ENCODE results near the gene KRT14. TPM values are rescaled to one million over a fixed set of nuclear protein-coding genes. Genes with fewer than 3 reads are reported as not detected.
"Not testable (repeated sequence)": the region's sequence is repeated elsewhere in the genome, so short reads cannot be mapped to it uniquely, and the experiment has no call there.

Gene KRT14
- total RNA-seq (2014; rRNA removed; shearing (Covaris generic)): not detected in 2 replicates
- 0.11 and 0.27 TPM in 2 replicates for polyA plus RNA-seq (2015; cell fraction: cytosol; rRNA removed)
- not detected in 2 replicates for polyA plus RNA-seq (2015; cell fraction: nucleus; rRNA removed)

DNA sequence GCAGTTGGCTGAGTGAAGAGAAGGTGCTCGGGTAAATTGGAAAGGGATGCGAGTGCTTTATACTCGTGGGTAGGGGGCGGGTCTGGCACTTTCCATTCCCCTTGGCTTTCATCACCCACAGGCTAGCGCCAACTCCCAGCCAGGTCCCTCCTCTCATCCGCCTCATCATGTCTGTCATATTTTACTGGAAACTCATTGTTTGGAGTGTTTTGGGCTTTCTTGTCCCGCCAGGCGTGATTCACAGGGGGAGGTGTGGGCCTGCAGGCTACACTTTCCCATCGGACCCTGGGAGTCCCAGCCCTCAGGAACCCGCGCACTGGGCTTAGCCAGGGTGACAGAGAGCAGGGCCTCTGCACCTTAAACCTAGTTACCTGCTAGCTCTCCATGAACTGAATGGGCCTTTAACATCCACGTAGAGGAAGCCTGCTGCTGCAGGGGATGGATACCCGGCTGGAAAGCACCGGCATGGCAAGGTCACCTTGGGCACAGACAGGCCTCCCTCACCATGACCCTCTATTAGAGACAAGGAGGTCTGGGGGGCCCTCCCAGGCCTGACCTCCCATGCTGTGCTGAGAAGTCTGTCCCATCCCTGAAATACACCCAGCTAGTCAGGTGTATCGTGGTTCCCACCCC, at the start of gene KRT14:
Gene KRT14 (minus strand): TSS at position 33 of the 633 bp plus-strand sequence. CDS start 61 bp downstream, outside the sequence.
- in situ Hi-C loops (cut with HindIII; ENCODE audit: low pct_unique_long_range_greater_than_20kb, low sequenced_read_pairs): no loop called here
- DNase-seq (ENCODE audit: low read depth, low spot score): no peak

GRCh38 chr17:41635121-41636097, 48.7 kb upstream of the KRT14 start:
- in situ Hi-C loops (cut with HindIII; ENCODE audit: low pct_unique_long_range_greater_than_20kb, low sequenced_read_pairs): no loop called here
- DNase-seq (ENCODE audit: low read depth, low spot score): no peak

DNA sequence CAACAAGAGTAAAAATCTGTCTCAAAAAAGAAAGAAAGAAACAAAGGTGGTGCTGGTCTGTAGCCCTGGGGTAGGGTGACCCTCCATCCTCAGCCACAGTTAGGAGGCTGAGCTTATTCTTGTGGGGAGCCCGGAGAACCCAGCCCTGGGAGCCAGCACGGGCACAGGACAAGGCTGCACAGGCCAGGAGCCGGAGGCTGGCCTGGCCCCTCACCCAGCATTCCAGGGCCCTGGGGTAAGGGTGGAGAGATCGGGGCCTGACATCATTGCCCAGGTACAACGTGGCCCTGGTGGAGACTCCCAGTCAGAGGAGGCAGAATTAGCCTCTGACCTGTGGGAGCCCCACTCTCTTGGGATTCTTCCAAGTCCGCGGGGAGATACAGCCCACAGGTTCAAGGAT, 47.9 kb upstream of the KRT14 start:
- DNase-seq (ENCODE audit: low read depth, low spot score): no peak
- in situ Hi-C loops (cut with HindIII; ENCODE audit: low pct_unique_long_range_greater_than_20kb, low sequenced_read_pairs): no loop called here

GRCh38 chr17:41633556-41634199, 47.0 kb upstream of the KRT14 start:
- in situ Hi-C loops (cut with HindIII; ENCODE audit: low pct_unique_long_range_greater_than_20kb, low sequenced_read_pairs): no loop called here
- DNase-seq (ENCODE audit: low read depth, low spot score): no peak

GRCh38 chr17:41632482-41633105, 45.9 kb upstream of the KRT14 start:
- no peak for DNase-seq (ENCODE audit: low read depth, low spot score)
- in situ Hi-C loops (cut with HindIII; ENCODE audit: low pct_unique_long_range_greater_than_20kb, low sequenced_read_pairs): no loop called here

DNA sequence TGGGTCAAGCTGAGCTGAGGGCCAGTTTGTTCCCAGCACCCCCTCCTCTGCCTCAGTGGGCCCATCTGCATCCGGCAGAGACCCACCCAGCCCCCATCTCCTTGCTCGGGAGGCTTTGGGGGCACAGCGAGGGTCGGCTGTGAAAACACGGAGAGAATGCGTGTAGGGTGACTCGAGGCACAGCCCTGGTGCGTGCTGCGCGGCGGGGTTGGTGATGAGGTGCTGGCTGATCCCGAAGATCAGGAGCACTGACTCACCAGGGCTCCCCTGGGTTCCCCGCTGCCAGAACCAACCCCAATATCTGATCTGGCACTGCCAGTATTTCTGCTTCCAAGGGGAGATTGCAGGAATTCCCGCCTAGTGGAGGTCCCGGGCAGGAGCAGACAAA, 45.2 kb upstream of the KRT14 start:
- no peak for DNase-seq (ENCODE audit: low read depth, low spot score)
- in situ Hi-C loops (cut with HindIII; ENCODE audit: low pct_unique_long_range_greater_than_20kb, low sequenced_read_pairs): no loop called here

DNA sequence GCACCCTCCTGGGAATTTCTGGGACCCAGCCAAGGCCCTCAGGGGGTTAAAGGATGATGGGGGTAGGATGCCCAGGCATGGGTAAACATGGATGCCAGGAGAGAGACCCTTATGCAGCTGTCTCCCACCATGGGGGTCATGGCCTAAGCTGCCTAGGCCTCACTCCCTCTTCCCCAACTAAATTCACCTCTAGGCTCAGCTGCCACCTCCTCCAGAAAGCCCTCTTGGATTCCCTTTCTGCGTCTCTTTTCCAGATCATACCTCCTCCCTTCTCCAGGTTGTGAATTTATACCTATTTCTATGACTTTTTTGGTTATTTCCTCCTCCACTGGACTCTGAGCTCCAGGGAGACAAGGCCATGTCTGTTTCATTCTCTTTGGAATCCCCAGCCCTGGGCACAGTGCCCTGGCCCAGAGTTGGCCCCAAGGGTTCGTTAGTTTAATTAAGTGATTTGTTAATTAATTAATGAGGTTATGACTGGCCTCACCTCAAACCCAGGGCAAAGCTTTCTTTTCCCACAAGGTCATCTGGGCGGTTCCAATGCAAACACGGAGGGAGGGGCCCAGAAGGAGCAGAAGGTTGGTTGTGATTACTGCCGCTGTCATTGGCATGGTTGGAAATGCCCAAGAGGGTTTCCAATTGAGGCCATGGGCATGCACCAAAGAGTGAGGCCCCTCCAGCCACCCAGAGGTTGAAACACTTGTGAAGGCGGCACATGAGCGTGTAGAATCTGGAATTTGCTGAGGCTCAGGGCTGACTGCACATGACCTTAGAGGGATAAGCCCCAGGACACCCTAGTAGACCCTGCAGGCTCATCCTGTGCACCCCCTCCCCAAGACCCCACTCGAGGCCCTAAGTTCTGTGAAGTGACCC, 44.6 kb upstream of the KRT14 start:
- in situ Hi-C loops (cut with HindIII; ENCODE audit: low pct_unique_long_range_greater_than_20kb, low sequenced_read_pairs): no loop called here
- DNase-seq (ENCODE audit: low read depth, low spot score): no peak

- DNase-seq (ENCODE audit: low read depth, low spot score): no peak
- in situ Hi-C loops (cut with HindIII; ENCODE audit: low pct_unique_long_range_greater_than_20kb, low sequenced_read_pairs): no loop called here
These were observed 43.4 kb upstream of the KRT14 start for GRCh38 chr17:41629826-41630670.

- DNase-seq (ENCODE audit: low read depth, low spot score): no peak
- in situ Hi-C loops (cut with HindIII; ENCODE audit: low pct_unique_long_range_greater_than_20kb, low sequenced_read_pairs): no loop called here
These were observed 42.6 kb upstream of the KRT14 start for GRCh38 chr17:41629316-41629715.

DNA sequence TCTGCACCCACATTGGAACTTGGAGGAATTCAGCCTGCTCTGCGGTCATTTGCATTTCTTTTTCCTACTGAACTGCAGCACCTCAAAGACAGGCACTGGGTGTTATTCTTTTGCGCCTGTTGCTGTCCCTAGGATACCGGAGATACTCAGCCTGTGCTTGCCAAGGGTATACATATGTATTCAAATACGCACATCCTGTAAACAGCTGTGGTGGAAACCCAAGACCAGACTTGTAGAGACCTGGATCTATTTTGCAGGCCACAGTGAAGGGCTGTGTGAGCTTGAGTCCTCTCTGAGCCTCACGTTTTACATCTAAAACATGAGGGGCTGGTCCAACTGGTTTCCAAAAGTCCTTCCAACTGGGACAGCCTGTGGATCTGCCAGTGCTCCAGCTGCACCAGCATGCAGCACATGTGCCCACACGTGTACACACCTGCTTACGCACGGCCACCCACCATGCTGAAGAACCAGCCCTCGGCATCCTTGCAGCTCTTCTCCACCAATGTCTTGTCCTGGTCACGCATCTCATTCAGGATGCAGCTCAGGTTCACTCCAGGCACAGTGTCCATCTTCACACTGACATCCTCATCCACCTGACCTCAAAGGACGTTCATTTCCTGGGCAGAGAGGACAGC, 42.0 kb upstream of the KRT14 start:
- in situ Hi-C loops (cut with HindIII; ENCODE audit: low pct_unique_long_range_greater_than_20kb, low sequenced_read_pairs); DNase-seq (ENCODE audit: low read depth, low spot score): not testable (repeated sequence)

DNA sequence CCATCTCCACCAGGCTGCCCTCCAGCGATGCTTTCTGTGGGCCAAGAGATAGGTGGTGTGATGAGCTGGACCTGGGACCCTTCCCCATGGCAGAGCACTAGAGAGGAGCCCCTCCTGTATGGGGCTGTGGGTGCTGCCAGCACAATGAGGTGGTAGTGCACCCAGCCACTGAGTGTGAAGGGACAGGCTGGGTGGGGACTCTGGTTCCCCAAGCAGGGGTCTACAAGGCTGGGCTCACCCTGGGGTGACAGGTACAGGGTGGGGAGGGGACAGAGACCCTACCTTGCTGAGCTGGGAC, 41.3 kb upstream of the KRT14 start:
- in situ Hi-C loops (cut with HindIII; ENCODE audit: low pct_unique_long_range_greater_than_20kb, low sequenced_read_pairs); DNase-seq (ENCODE audit: low read depth, low spot score): not testable (repeated sequence)

- DNase-seq (ENCODE audit: low read depth, low spot score): no peak
- in situ Hi-C loops (cut with HindIII; ENCODE audit: low pct_unique_long_range_greater_than_20kb, low sequenced_read_pairs): no loop called here
These were observed 40.8 kb upstream of the KRT14 start for GRCh38 chr17:41627316-41628072.

DNA sequence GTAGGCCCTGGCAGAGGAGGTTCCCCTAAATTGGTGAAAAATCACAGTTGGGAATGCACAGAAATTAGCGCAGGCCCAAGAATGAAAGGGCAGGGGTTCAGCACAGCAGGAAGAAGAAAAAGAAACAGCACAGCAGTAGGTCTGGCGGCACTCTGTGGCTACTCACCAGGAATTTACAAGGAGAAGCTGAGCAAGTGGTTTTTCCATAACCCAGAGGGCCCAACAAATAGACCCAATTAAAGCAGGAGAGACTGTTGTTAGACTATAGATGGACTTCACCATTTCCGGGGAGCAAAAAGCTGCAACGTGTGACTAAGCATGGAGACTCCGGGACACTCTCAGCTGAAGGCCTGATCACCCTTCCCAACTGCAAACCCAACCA, 40.2 kb upstream of the KRT14 start:
- DNase-seq (ENCODE audit: low read depth, low spot score); in situ Hi-C loops (cut with HindIII; ENCODE audit: low pct_unique_long_range_greater_than_20kb, low sequenced_read_pairs): not testable (repeated sequence)

DNA sequence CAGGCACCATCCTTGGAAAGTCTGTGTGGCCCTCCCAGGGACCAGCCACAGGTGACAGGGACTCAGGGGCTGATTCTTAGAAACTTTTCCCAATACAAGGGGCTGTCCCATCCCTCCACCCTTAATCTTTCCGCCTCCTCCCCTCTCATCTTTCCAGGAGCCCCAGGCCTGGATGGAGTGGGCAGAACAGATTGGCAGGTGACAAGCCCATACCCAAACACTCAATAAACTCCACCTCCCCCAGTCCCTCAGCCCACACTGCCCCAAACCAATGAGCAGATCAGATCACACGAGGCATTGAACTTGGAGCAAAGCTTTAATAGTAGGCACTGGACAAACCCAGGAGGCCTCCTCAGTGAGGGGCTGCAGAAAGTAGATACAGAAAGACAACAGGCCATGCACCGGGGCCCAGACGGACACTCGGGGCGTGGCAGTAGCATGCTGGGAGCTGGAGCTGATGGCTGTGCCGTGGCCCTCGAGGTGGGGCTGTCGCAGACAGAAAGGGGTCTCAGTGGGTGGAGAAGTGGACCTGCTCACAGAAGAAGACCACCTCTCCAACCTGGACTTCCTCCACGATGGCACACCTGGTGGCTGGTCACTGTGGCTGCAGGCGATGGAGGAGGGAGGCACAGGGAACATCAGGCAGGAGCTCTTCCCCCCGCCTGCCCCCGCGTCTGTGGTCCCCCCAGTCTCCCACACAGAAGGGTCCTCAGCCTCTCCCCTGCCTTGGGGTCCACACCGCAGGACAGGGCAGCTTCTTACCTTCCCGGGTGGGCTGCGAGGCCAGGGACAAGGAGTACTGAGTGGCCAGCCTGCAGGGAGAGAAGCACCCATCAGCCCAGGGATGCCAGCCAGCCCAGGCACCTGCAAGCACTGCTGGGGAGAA, 39.6 kb upstream of the KRT14 start:
- DNase-seq (ENCODE audit: low read depth, low spot score); in situ Hi-C loops (cut with HindIII; ENCODE audit: low pct_unique_long_range_greater_than_20kb, low sequenced_read_pairs): not testable (repeated sequence)
